ENCODE results near the gene MFSD11.

- no peak for TF ChIP-seq POLR2AphosphoS5 (IDR thresholded peaks at IDR 0.05)
- TF ChIP-seq, protein P1, sequence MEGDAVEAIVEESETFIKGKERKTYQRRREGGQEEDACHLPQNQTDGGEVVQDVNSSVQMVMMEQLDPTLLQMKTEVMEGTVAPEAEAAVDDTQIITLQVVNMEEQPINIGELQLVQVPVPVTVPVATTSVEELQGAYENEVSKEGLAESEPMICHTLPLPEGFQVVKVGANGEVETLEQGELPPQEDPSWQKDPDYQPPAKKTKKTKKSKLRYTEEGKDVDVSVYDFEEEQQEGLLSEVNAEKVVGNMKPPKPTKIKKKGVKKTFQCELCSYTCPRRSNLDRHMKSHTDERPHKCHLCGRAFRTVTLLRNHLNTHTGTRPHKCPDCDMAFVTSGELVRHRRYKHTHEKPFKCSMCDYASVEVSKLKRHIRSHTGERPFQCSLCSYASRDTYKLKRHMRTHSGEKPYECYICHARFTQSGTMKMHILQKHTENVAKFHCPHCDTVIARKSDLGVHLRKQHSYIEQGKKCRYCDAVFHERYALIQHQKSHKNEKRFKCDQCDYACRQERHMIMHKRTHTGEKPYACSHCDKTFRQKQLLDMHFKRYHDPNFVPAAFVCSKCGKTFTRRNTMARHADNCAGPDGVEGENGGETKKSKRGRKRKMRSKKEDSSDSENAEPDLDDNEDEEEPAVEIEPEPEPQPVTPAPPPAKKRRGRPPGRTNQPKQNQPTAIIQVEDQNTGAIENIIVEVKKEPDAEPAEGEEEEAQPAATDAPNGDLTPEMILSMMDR (IDR thresholded peaks at IDR 0.05 in 8 of 11, conservative IDR thresholded peaks at IDR 0.05 in 3 of 11): no peak
These were observed 13.6 kb downstream of the MFSD11 start for GRCh38 chr17:76751416-76751993.

Data from spleen (tissue), 7 donors.